A549 treated with AZD2906 at 1 μM for 4 hours (cell line): ENCODE measurements around the gene ACOT6. TPM values are rescaled to one million over a fixed set of nuclear protein-coding genes. Genes with fewer than 3 reads are reported as not detected.

Experiments used
- total RNA-seq: library from RNA; stranded (reverse); fragments of 200-300 nt; extraction: Qiagen RNA extraction; gene quantifications from 5 replicates; pipeline ENCODE4 v1.2.3, GENCODE V29; 2022

The ACOT6 gene
- not detected in 5 replicates for total RNA-seq

GRCh38 chr14:73612339-73613045 lies at the start of gene ACOT6:
TSS of gene ACOT6 (plus strand) at chr14:73612517. CDS start at chr14:73612572, 55 bp downstream.

GRCh38 chr14:73569185-73569958 lies 42.9 kb upstream of the ACOT6 start, which contains the start of gene ACOT2:
TSS of gene ACOT2 (plus strand) at chr14:73569213. CDS start at chr14:73569241, 28 bp downstream.

GRCh38 chr14:73591690-73592449 lies 20.4 kb upstream of the ACOT6 start, which contains the start of gene ACOT4:
TSS of gene ACOT4 (plus strand) at chr14:73591873. CDS start at chr14:73591960, 87 bp downstream.

GRCh38 chr14:73644531-73645247 lies 32.4 kb downstream of the ACOT6 start, which contains the start of gene DNAL1:
TSS of gene DNAL1 (plus strand) at chr14:73644986. CDS start at chr14:73645040, 54 bp downstream.

Other genes with a start within 250 kb of the ACOT6 start
- gene NUMB, start 154.0 kb upstream of the ACOT6 start, total RNA-seq = 35.2 to 40.2 TPM (median 38.8 TPM) in 5 replicates
- gene RIOX1, start 121.6 kb upstream of the ACOT6 start, total RNA-seq = 20.1 to 24.8 TPM (median 24.3 TPM) in 5 replicates
- gene ACOT1, start 75.4 kb upstream of the ACOT6 start, total RNA-seq = 6.3 to 8.4 TPM (median 7.4 TPM) in 5 replicates
- 0.03 to 0.10 TPM (median 0.06 TPM) in 4 of 5 replicates, not detected in the other for gene HEATR4, start 53.6 kb upstream of the ACOT6 start, total RNA-seq
- 44.7 to 54.3 TPM (median 52.7 TPM) in 5 replicates for gene ACOT2, start 43.3 kb upstream of the ACOT6 start, total RNA-seq
- 1.7 to 2.3 TPM (median 2.0 TPM) in 5 replicates for gene ACOT4, start 20.6 kb upstream of the ACOT6 start, total RNA-seq
- 7.7 to 10.5 TPM (median 8.6 TPM) in 5 replicates for gene DNAL1, start 32.5 kb downstream of the ACOT6 start, total RNA-seq
- gene PNMA1, start 101.9 kb downstream of the ACOT6 start, total RNA-seq = 57.4 to 63.7 TPM (median 59.9 TPM) in 5 replicates
- 7.5 to 8.8 TPM (median 8.2 TPM) in 5 replicates for gene PTGR2, start 239.3 kb downstream of the ACOT6 start, total RNA-seq